Measurements from ENCODE around the gene FRMD4A.

FRMD4A gene

GRCh38 chr10:13684806-13685482 lies 645.8 kb downstream of the FRMD4A start:
- DNase-seq: no peak

- no peak for DNase-seq
Observed at GRCh38 chr10:13684252-13684791, 646.4 kb downstream of the FRMD4A start.

- DNase-seq: no peak
Observed at GRCh38 chr10:13683017-13683416, 647.7 kb downstream of the FRMD4A start.

- DNase-seq: no peak
Observed at GRCh38 chr10:13681960-13682359, 648.8 kb downstream of the FRMD4A start.

- no peak for DNase-seq
Observed at GRCh38 chr10:13681528-13681927, 649.2 kb downstream of the FRMD4A start.

- no peak for DNase-seq
Observed at GRCh38 chr10:13681095-13681494, 649.6 kb downstream of the FRMD4A start.

GRCh38 chr10:13678101-13678843 lies 652.5 kb downstream of the FRMD4A start:
- no peak for DNase-seq

GRCh38 chr10:13674645-13675588 lies 655.8 kb downstream of the FRMD4A start:
- DNase-seq: no peak

- no peak for DNase-seq
Observed at GRCh38 chr10:13673156-13673555, 657.6 kb downstream of the FRMD4A start.

- DNase-seq: no peak
Observed at GRCh38 chr10:13672548-13672947, 658.2 kb downstream of the FRMD4A start.

GRCh38 chr10:13671904-13672303 lies 658.8 kb downstream of the FRMD4A start:
- DNase-seq: no peak

GRCh38 chr10:13670311-13670710 lies 660.4 kb downstream of the FRMD4A start:
- DNase-seq: no peak

- no peak for DNase-seq
Observed at GRCh38 chr10:13669901-13670300, 660.8 kb downstream of the FRMD4A start.

- DNase-seq: no peak
Observed at GRCh38 chr10:13669182-13669855, 661.4 kb downstream of the FRMD4A start.

- no peak for DNase-seq
Observed at GRCh38 chr10:13668126-13668525, 662.6 kb downstream of the FRMD4A start.

- DNase-seq: no peak
Observed at GRCh38 chr10:13665516-13666262, 665.0 kb downstream of the FRMD4A start.

GRCh38 chr10:13661256-13661655 lies 669.5 kb downstream of the FRMD4A start:
- no peak for DNase-seq

GRCh38 chr10:13660551-13660920 lies 670.2 kb downstream of the FRMD4A start:
- no peak for DNase-seq

GRCh38 chr10:13659887-13660550 lies 670.7 kb downstream of the FRMD4A start:
- DNase-seq: peak; percentile 68

GRCh38 chr10:13658871-13659685 lies 671.6 kb downstream of the FRMD4A start:
- no peak for DNase-seq

Measured in NCI-H1694 (cell line).